SK-N-SH treated with all-trans-retinoic acid at 6 μM for 48 hours (cell line): ENCODE measurements around the gene ELOA.

Experiments used
- CREB5 ChIP-seq: fragments of 250-450 bp; sonication (Bioruptor Pico); IDR thresholded peaks from 2 replicates; pipeline ENCODE4 v1.5.1; 2020; ENCODE audit warnings: low read depth, mild to moderate bottlenecking, moderate library complexity
- ESRRG ChIP-seq: fragments of 250-450 bp; sonication (Bioruptor Pico); IDR thresholded peaks from 2 replicates; pipeline ENCODE4 v1.6.1; 2021; ENCODE audit warnings: mild to moderate bottlenecking
- PATZ1 ChIP-seq: fragments of 250-450 bp; sonication (Bioruptor Pico); IDR thresholded peaks from 2 replicates; pipeline ENCODE4 v1.8.0; 2020; ENCODE audit warnings: mild to moderate bottlenecking, moderate library complexity, borderline replicate concordance
- POU6F1 ChIP-seq: fragments of 250-450 bp; sonication (Bioruptor Pico); IDR thresholded peaks from 2 replicates; pipeline ENCODE4 v1.8.0; 2021; ENCODE audit warnings: low read depth, mild to moderate bottlenecking, moderate library complexity, borderline replicate concordance
- PPARA ChIP-seq: fragments of 250-450 bp; sonication (Bioruptor Pico); IDR thresholded peaks from 2 replicates; pipeline ENCODE4 v1.5.0; 2020; ENCODE audit warnings: mild to moderate bottlenecking, borderline replicate concordance
- RARB ChIP-seq: fragments of 250-450 bp; sonication (Bioruptor Pico); IDR thresholded peaks from 2 replicates; pipeline ENCODE4 v1.8.0; 2021; ENCODE audit warnings: mild to moderate bottlenecking, moderate library complexity
- SNAI2 ChIP-seq: fragments of 250-450 bp; sonication (Bioruptor Pico); IDR thresholded peaks from 2 replicates; pipeline ENCODE4 v1.5.0; 2020; ENCODE audit warnings: mild to moderate bottlenecking, moderate library complexity
- TCF4 ChIP-seq: fragments of 250-450 bp; sonication (Bioruptor Pico); IDR thresholded peaks from 2 replicates; pipeline ENCODE4 v1.8.0; 2021; ENCODE audit warnings: mild to moderate bottlenecking, moderate library complexity, borderline replicate concordance
- ZFP3 ChIP-seq: fragments of 250-450 bp; sonication (Bioruptor Pico); IDR thresholded peaks from 2 replicates; pipeline ENCODE4 v1.5.0; 2020; ENCODE audit warnings: mild to moderate bottlenecking, moderate library complexity
- ZNF565 ChIP-seq: fragments of 450-650 bp; formaldehyde crosslinking; conservative IDR thresholded peaks from 2 replicates; pipeline ENCODE4 v1.5.0; 2020; ENCODE audit warnings: low read depth, mild to moderate bottlenecking, moderate library complexity
- ZNF70 ChIP-seq: fragments of 450-650 bp; formaldehyde crosslinking; IDR thresholded peaks from 2 replicates; pipeline ENCODE4 v1.5.0; 2020; ENCODE audit warnings: mild to moderate bottlenecking, moderate library complexity
- ZNF8 ChIP-seq: fragments of 450-650 bp; formaldehyde crosslinking; IDR thresholded peaks from 2 replicates; pipeline ENCODE4 v1.5.0; 2020; ENCODE audit warnings: mild to moderate bottlenecking, moderate library complexity
- TF ChIP-seq, protein P1 (sequence below): fragments of 250-450 bp; sonication (Bioruptor Pico); IDR thresholded peaks from 2 replicates; pipeline ENCODE4 v1.5.1; 2021; ENCODE audit warnings: mild to moderate bottlenecking, moderate library complexity
- TF ChIP-seq, protein P2 (sequence below): fragments of 250-450 bp; sonication (Bioruptor Pico); IDR thresholded peaks from 2 replicates; pipeline ENCODE4 v1.5.0; 2020; ENCODE audit warnings: mild to moderate bottlenecking, moderate library complexity

- TF ChIP-seq TCF4 (CRISPR knock-in tag) (no peak), RARB (no peak), ZNF565 (no peak), ZNF70 (no peak), ZFP3 (CRISPR knock-in tag) (no peak), PPARA (CRISPR knock-in tag) (no peak), SNAI2 (CRISPR knock-in tag) (no peak), ZNF8 (no peak), POU6F1 (CRISPR knock-in tag) (no peak), PATZ1 (CRISPR knock-in tag) (no peak), CREB5 (no peak), ESRRG (CRISPR knock-in tag) (no peak)
- TF ChIP-seq, protein P1, sequence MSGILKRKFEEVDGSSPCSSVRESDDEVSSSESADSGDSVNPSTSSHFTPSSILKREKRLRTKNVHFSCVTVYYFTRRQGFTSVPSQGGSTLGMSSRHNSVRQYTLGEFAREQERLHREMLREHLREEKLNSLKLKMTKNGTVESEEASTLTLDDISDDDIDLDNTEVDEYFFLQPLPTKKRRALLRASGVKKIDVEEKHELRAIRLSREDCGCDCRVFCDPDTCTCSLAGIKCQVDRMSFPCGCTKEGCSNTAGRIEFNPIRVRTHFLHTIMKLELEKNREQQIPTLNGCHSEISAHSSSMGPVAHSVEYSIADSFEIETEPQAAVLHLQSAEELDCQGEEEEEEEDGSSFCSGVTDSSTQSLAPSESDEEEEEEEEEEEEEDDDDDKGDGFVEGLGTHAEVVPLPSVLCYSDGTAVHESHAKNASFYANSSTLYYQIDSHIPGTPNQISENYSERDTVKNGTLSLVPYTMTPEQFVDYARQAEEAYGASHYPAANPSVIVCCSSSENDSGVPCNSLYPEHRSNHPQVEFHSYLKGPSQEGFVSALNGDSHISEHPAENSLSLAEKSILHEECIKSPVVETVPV (CRISPR knock-in tag), result no peak
- TF ChIP-seq, protein P2, sequence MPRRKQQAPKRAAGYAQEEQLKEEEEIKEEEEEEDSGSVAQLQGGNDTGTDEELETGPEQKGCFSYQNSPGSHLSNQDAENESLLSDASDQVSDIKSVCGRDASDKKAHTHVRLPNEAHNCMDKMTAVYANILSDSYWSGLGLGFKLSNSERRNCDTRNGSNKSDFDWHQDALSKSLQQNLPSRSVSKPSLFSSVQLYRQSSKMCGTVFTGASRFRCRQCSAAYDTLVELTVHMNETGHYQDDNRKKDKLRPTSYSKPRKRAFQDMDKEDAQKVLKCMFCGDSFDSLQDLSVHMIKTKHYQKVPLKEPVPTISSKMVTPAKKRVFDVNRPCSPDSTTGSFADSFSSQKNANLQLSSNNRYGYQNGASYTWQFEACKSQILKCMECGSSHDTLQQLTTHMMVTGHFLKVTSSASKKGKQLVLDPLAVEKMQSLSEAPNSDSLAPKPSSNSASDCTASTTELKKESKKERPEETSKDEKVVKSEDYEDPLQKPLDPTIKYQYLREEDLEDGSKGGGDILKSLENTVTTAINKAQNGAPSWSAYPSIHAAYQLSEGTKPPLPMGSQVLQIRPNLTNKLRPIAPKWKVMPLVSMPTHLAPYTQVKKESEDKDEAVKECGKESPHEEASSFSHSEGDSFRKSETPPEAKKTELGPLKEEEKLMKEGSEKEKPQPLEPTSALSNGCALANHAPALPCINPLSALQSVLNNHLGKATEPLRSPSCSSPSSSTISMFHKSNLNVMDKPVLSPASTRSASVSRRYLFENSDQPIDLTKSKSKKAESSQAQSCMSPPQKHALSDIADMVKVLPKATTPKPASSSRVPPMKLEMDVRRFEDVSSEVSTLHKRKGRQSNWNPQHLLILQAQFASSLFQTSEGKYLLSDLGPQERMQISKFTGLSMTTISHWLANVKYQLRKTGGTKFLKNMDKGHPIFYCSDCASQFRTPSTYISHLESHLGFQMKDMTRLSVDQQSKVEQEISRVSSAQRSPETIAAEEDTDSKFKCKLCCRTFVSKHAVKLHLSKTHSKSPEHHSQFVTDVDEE, result no peak
These were observed 44.4 kb downstream of the ELOA start for GRCh38 chr1:23787701-23788100.
